Effector memory CD4-positive, alpha-beta T cell (primary cell): ENCODE measurements around the gene ATG9B.
A peak's percentile ranks its signal among the peaks of the same experiment; 100 is the strongest.

Source experiments
- DNase-seq, 3 donors: peaks; one replicate each; pipeline ENCODE4 v3.0.0-alpha.2; 2020
- H3K27ac ChIP-seq: 2 replicates; pipeline ENCODE4 v1.7.0; 2013; ENCODE audit warnings: mild to moderate bottlenecking, low read length, moderate library complexity; ENCODE audit not compliant: insufficient read depth, poor library complexity, severe bottlenecking
- H3K27me3 ChIP-seq: replicated peaks from 2 replicates; pipeline ENCODE4 v1.7.0; 2013; ENCODE audit warnings: mild to moderate bottlenecking, low read length; ENCODE audit not compliant: insufficient read depth, control insufficient read depth, poor library complexity, severe bottlenecking
- H3K36me3 ChIP-seq: 2 replicates; pipeline ENCODE4 v1.7.0; 2013; ENCODE audit warnings: mild to moderate bottlenecking, low read length, moderate library complexity; ENCODE audit not compliant: control insufficient read depth, insufficient read depth
- H3K4me1 ChIP-seq: 2 replicates; pipeline ENCODE4 v1.7.0; 2013; ENCODE audit warnings: low read length, mild to moderate bottlenecking; ENCODE audit not compliant: control insufficient read depth, insufficient read depth, poor library complexity, severe bottlenecking
- H3K4me3 ChIP-seq: 2 replicates; pipeline ENCODE4 v1.7.0; 2013; ENCODE audit warnings: low read length, low read depth, mild to moderate bottlenecking; ENCODE audit not compliant: insufficient read depth, poor library complexity, severe bottlenecking
- H3K9me3 ChIP-seq: 2 replicates; pipeline ENCODE4 v1.7.0; 2013; ENCODE audit warnings: mild to moderate bottlenecking, low read length, moderate library complexity; ENCODE audit not compliant: control insufficient read depth

Gene ATG9B

GRCh38 chr7:151064993-151065392, 40.7 kb upstream of the ATG9B start:
- Histone ChIP-seq H3K9me3 (no peaks in the 10 kb centered on the region), H3K27ac (no peak overlapping the region), H3K36me3 (peaks cover 45% of the 10 kb centered on the region), H3K4me3 (no peak overlapping the region), H3K27me3 (no peaks in the 10 kb centered on the region), H3K4me1 (peaks cover 10% of the 10 kb centered on the region)
- DNase-seq: no peak

GRCh38 chr7:151064454-151064853, 40.2 kb upstream of the ATG9B start:
- H3K36me3 ChIP-seq: peaks cover 40% of the 10 kb centered on the region
- no peaks in the 10 kb centered on the region for H3K27me3 ChIP-seq
- H3K4me1 ChIP-seq: peaks cover 12% of the 10 kb centered on the region
- no peak for DNase-seq
- no peaks in the 10 kb centered on the region for H3K9me3 ChIP-seq
- no peak overlapping the region for H3K27ac ChIP-seq
- H3K4me3 ChIP-seq: no peak overlapping the region

GRCh38 chr7:151063212-151063561, 38.9 kb upstream of the ATG9B start:
- peaks cover 21% of the 10 kb centered on the region for H3K4me1 ChIP-seq
- H3K4me3 ChIP-seq: no peak overlapping the region
- no peak overlapping the region for H3K27ac ChIP-seq
- peaks cover 34% of the 10 kb centered on the region for H3K36me3 ChIP-seq
- no peak for DNase-seq
- H3K9me3 ChIP-seq: no peaks in the 10 kb centered on the region
- H3K27me3 ChIP-seq: no peaks in the 10 kb centered on the region

GRCh38 chr7:151062399-151063211, 38.3 kb upstream of the ATG9B start:
- Histone ChIP-seq H3K4me1 (peaks cover 22% of the 10 kb centered on the region), H3K9me3 (no peaks in the 10 kb centered on the region), H3K27me3 (no peaks in the 10 kb centered on the region), H3K27ac (no peak overlapping the region), H3K4me3 (no peak overlapping the region), H3K36me3 (peaks cover 28% of the 10 kb centered on the region)
- no peak for DNase-seq

- H3K27me3 ChIP-seq: no peaks in the 10 kb centered on the region
- H3K27ac ChIP-seq: no peak overlapping the region
- H3K9me3 ChIP-seq: no peaks in the 10 kb centered on the region
- peaks cover 23% of the 10 kb centered on the region for H3K36me3 ChIP-seq
- no peak overlapping the region for H3K4me3 ChIP-seq
- DNase-seq: no peak
- peaks cover 26% of the 10 kb centered on the region for H3K4me1 ChIP-seq
Measured at GRCh38 chr7:151062111-151062398, 37.8 kb upstream of the ATG9B start.

- Histone ChIP-seq H3K4me3 (no peak overlapping the region), H3K36me3 (peaks cover 22% of the 10 kb centered on the region), H3K27me3 (no peaks in the 10 kb centered on the region), H3K9me3 (no peaks in the 10 kb centered on the region), H3K4me1 (peaks cover 29% of the 10 kb centered on the region), H3K27ac (no peak overlapping the region)
- DNase-seq: no peak
Measured at GRCh38 chr7:151061213-151062110, 37.2 kb upstream of the ATG9B start.

- H3K4me3 ChIP-seq: peak overlapping the region; percentile 66
- no peaks in the 10 kb centered on the region for H3K9me3 ChIP-seq
- no peak for DNase-seq
- H3K27ac ChIP-seq: peak overlapping the region; percentile 19
- peaks cover 29% of the 10 kb centered on the region for H3K4me1 ChIP-seq
- no peaks in the 10 kb centered on the region for H3K27me3 ChIP-seq
- H3K36me3 ChIP-seq: peaks cover 19% of the 10 kb centered on the region
Measured at GRCh38 chr7:151060416-151061212, 36.3 kb upstream of the ATG9B start.

GRCh38 chr7:151060113-151060415, 35.8 kb upstream of the ATG9B start:
- DNase-seq: no peak
- no peaks in the 10 kb centered on the region for H3K27me3 ChIP-seq
- peak overlapping the region; percentile 77 for H3K27ac ChIP-seq
- H3K9me3 ChIP-seq: no peaks in the 10 kb centered on the region
- peaks cover 29% of the 10 kb centered on the region for H3K4me1 ChIP-seq
- H3K4me3 ChIP-seq: peak overlapping the region; percentile 66
- H3K36me3 ChIP-seq: peaks cover 16% of the 10 kb centered on the region

- Histone ChIP-seq H3K9me3 (no peaks in the 10 kb centered on the region), H3K4me1 (peaks cover 29% of the 10 kb centered on the region), H3K27me3 (no peaks in the 10 kb centered on the region), H3K27ac (peak within 1 kb of the TSS; percentile 77), H3K36me3 (peaks cover 10% of the 10 kb centered on the region), H3K4me3 (peak within 1 kb of the TSS; percentile 66)
- peak; percentile 32 to 56 (median 53) for DNase-seq
Measured at GRCh38 chr7:151059367-151060112, 35.2 kb upstream of the ATG9B start, which contains the start of gene SLC4A2. SLC4A2 (plus strand) TSS chr7:151059589; CDS start chr7:151061988, 2,399 bp downstream.
